SK-N-SH treated with all-trans-retinoic acid at 6 μM for 48 hours (cell line): Measurements from ENCODE around the gene ATP1A2.

Experiments
- ARNTL ChIP-seq: fragments of 450-650 bp; formaldehyde crosslinking; IDR thresholded peaks from 2 replicates; pipeline ENCODE4 v1.5.0; 2020; ENCODE audit warnings: low read depth, mild to moderate bottlenecking, moderate library complexity, borderline replicate concordance
- CREB5 ChIP-seq: fragments of 250-450 bp; sonication (Bioruptor Pico); IDR thresholded peaks from 2 replicates; pipeline ENCODE4 v1.5.1; 2020; ENCODE audit warnings: low read depth, mild to moderate bottlenecking, moderate library complexity
- GLIS3 ChIP-seq: fragments of 250-450 bp; sonication (Bioruptor Pico); IDR thresholded peaks from 2 replicates; pipeline ENCODE4 v1.5.0; 2020; ENCODE audit warnings: mild to moderate bottlenecking, moderate library complexity
- PATZ1 ChIP-seq: fragments of 250-450 bp; sonication (Bioruptor Pico); IDR thresholded peaks from 2 replicates; pipeline ENCODE4 v1.8.0; 2020; ENCODE audit warnings: mild to moderate bottlenecking, moderate library complexity, borderline replicate concordance
- ZC3H10 ChIP-seq: fragments of 250-450 bp; sonication (Bioruptor Pico); IDR thresholded peaks from 2 replicates; pipeline ENCODE4 v1.5.1; 2021; ENCODE audit warnings: mild to moderate bottlenecking, moderate library complexity
- ZNF8 ChIP-seq: fragments of 450-650 bp; formaldehyde crosslinking; IDR thresholded peaks from 2 replicates; pipeline ENCODE4 v1.5.0; 2020; ENCODE audit warnings: mild to moderate bottlenecking, moderate library complexity

- no peak for TF ChIP-seq CREB5 (CRISPR knock-in tag)
- TF ChIP-seq PATZ1 (CRISPR knock-in tag): no peak
- no peak for TF ChIP-seq ARNTL (CRISPR knock-in tag)
- no peak for TF ChIP-seq ZNF8 (CRISPR knock-in tag)
- TF ChIP-seq GLIS3 (CRISPR knock-in tag): no peak
- no peak for TF ChIP-seq ZC3H10
These were observed 31.4 kb upstream of the ATP1A2 start for GRCh38 chr1:160083968-160084770.
